NCI-H1930 (cell line): Measurements from ENCODE around the gene IGIP.

Source experiments
- DNase-seq, 2 experiments: peaks; one replicate each; lab custom pipeline; 2025; lab: John Stamatoyannopoulos, UW

IGIP gene

GRCh38 chr5:140125637-140126036 is at the start of gene IGIP:
IGIP (plus strand) TSS chr5:140125937; CDS start chr5:140128477, 2,540 bp downstream.
- no peak for DNase-seq

GRCh38 chr5:140076142-140076541 is 49.6 kb upstream of the IGIP start:
- no peak for DNase-seq

- DNase-seq, result no peak
Measured at GRCh38 chr5:140076788-140077187, 48.9 kb upstream of the IGIP start.

- no peak for DNase-seq
Measured at GRCh38 chr5:140083120-140083519, 42.6 kb upstream of the IGIP start.

GRCh38 chr5:140083650-140084049 is 42.1 kb upstream of the IGIP start:
- no peak for DNase-seq

GRCh38 chr5:140084541-140084940 is 41.2 kb upstream of the IGIP start:
- DNase-seq, result no peak

- no peak for DNase-seq
Measured at GRCh38 chr5:140090251-140090650, 35.5 kb upstream of the IGIP start.

GRCh38 chr5:140093179-140093578 is 32.6 kb upstream of the IGIP start:
- DNase-seq, result no peak

GRCh38 chr5:140093866-140094265 is 31.9 kb upstream of the IGIP start:
- DNase-seq, result no peak

- DNase-seq, result no peak
Measured at GRCh38 chr5:140094889-140095288, 30.8 kb upstream of the IGIP start.

- no peak for DNase-seq
Measured at GRCh38 chr5:140101179-140101578, 24.6 kb upstream of the IGIP start.

- no peak for DNase-seq
Measured at GRCh38 chr5:140103154-140103553, 22.6 kb upstream of the IGIP start.

GRCh38 chr5:140104100-140104499 is 21.6 kb upstream of the IGIP start:
- no peak for DNase-seq

- no peak for DNase-seq
Measured at GRCh38 chr5:140106101-140106500, 19.6 kb upstream of the IGIP start.

- no peak for DNase-seq
Measured at GRCh38 chr5:140106805-140107311, 18.9 kb upstream of the IGIP start.

- peak; percentile 65 to 78 for DNase-seq
Measured at GRCh38 chr5:140107312-140108092, 18.2 kb upstream of the IGIP start.

GRCh38 chr5:140108093-140109017 is 17.4 kb upstream of the IGIP start:
- peak in 1 of 2 experiments; percentile 35 for DNase-seq

- DNase-seq, result no peak
Measured at GRCh38 chr5:140109018-140109758, 16.5 kb upstream of the IGIP start.

GRCh38 chr5:140109759-140110645 is 15.7 kb upstream of the IGIP start:
- DNase-seq, result no peak

GRCh38 chr5:140110646-140110957 is 15.1 kb upstream of the IGIP start:
- no peak for DNase-seq
